Measurements from ENCODE around the gene ANXA2. TPM values are rescaled to one million over a fixed set of nuclear protein-coding genes. Genes with fewer than 3 reads are reported as not detected.

The ANXA2 gene
- total RNA-seq, 1 donor from 2014 or later, result 2,658 TPM

- H3K36me3 ChIP-seq (ENCODE audit: control insufficient read depth, insufficient read depth, low read length), result no peaks in the 10 kb centered on the region
- H3K4me3 ChIP-seq (ENCODE audit: low read depth, low read length), result no peak overlapping the region
- no peak for TF ChIP-seq CTCF (IDR thresholded peaks at IDR 0.05; ENCODE audit: insufficient read depth, low read length, poor library complexity, severe bottlenecking)
- no peak for DNase-seq (ENCODE audit: low read depth)
- H3K27me3 ChIP-seq (ENCODE audit: control insufficient read depth, insufficient read depth, low read length), result peaks cover 5% of the 10 kb centered on the region
Measured at GRCh38 chr15:60320365-60320764, 77.4 kb downstream of the ANXA2 start.

GRCh38 chr15:60318216-60318867 is 79.4 kb downstream of the ANXA2 start:
- no peak for DNase-seq (ENCODE audit: low read depth)
- TF ChIP-seq CTCF (IDR thresholded peaks at IDR 0.05; ENCODE audit: insufficient read depth, low read length, poor library complexity, severe bottlenecking), result no peak
- no peak overlapping the region for H3K4me3 ChIP-seq (ENCODE audit: low read depth, low read length)

GRCh38 chr15:60316961-60317360 is 80.8 kb downstream of the ANXA2 start:
- no peak for DNase-seq (ENCODE audit: low read depth)
- Histone ChIP-seq H3K36me3 (ENCODE audit: control insufficient read depth, insufficient read depth, low read length) (no peaks in the 10 kb centered on the region), H3K4me3 (ENCODE audit: low read depth, low read length) (no peak overlapping the region), H3K27me3 (ENCODE audit: control insufficient read depth, insufficient read depth, low read length) (no peaks in the 10 kb centered on the region)
- no peak for TF ChIP-seq CTCF (IDR thresholded peaks at IDR 0.05; ENCODE audit: insufficient read depth, low read length, poor library complexity, severe bottlenecking)

More at GRCh38 chr15:60318216-60318867, 79.4 kb downstream of the ANXA2 start:
- Histone ChIP-seq H3K27me3 (ENCODE audit: control insufficient read depth, insufficient read depth, low read length) (peaks cover 2% of the 10 kb centered on the region), H3K36me3 (ENCODE audit: control insufficient read depth, insufficient read depth, low read length) (no peaks in the 10 kb centered on the region)

GRCh38 chr15:60315878-60316277 is 81.9 kb downstream of the ANXA2 start:
- no peak overlapping the region for H3K4me3 ChIP-seq (ENCODE audit: low read depth, low read length)
- DNase-seq (ENCODE audit: low read depth), result no peak
- no peaks in the 10 kb centered on the region for H3K27me3 ChIP-seq (ENCODE audit: control insufficient read depth, insufficient read depth, low read length)
- TF ChIP-seq CTCF (IDR thresholded peaks at IDR 0.05; ENCODE audit: insufficient read depth, low read length, poor library complexity, severe bottlenecking), result no peak
- no peaks in the 10 kb centered on the region for H3K36me3 ChIP-seq (ENCODE audit: control insufficient read depth, insufficient read depth, low read length)

- no peak overlapping the region for H3K4me3 ChIP-seq (ENCODE audit: low read depth, low read length)
- TF ChIP-seq CTCF (IDR thresholded peaks at IDR 0.05; ENCODE audit: insufficient read depth, low read length, poor library complexity, severe bottlenecking), result no peak
- H3K36me3 ChIP-seq (ENCODE audit: control insufficient read depth, insufficient read depth, low read length), result no peaks in the 10 kb centered on the region
- DNase-seq (ENCODE audit: low read depth), result no peak
- no peaks in the 10 kb centered on the region for H3K27me3 ChIP-seq (ENCODE audit: control insufficient read depth, insufficient read depth, low read length)
Measured at GRCh38 chr15:60313906-60314305, 83.9 kb downstream of the ANXA2 start.

GRCh38 chr15:60307034-60307433 is 90.8 kb downstream of the ANXA2 start:
- Histone ChIP-seq H3K4me3 (ENCODE audit: low read depth, low read length) (no peak overlapping the region), H3K36me3 (ENCODE audit: control insufficient read depth, insufficient read depth, low read length) (no peaks in the 10 kb centered on the region), H3K27me3 (ENCODE audit: control insufficient read depth, insufficient read depth, low read length) (no peaks in the 10 kb centered on the region)
- DNase-seq (ENCODE audit: low read depth), result no peak
- no peak for TF ChIP-seq CTCF (IDR thresholded peaks at IDR 0.05; ENCODE audit: insufficient read depth, low read length, poor library complexity, severe bottlenecking)

Data from kidney epithelial cell (primary cell).